IMR-90 (cell line): ENCODE data around the gene DGKG.

Experiments used
- CEBPB ChIP-seq: IDR thresholded peaks from 2 replicates; pipeline ENCODE4 v1.6.1; 2012; ENCODE audit warnings: low read depth, low read length, improper control_type of control experiment
- POLR2A ChIP-seq: IDR thresholded peaks from 2 replicates; pipeline ENCODE4 v1.6.1; 2012; ENCODE audit warnings: mild to moderate bottlenecking, low read depth, low read length
- TF ChIP-seq, protein P1 (sequence below): conservative IDR thresholded peaks from 2 replicates; pipeline ENCODE4 v1.5.1; 2012; ENCODE audit warnings: mild to moderate bottlenecking, low read depth, low read length, improper control_type of control experiment

DNA sequence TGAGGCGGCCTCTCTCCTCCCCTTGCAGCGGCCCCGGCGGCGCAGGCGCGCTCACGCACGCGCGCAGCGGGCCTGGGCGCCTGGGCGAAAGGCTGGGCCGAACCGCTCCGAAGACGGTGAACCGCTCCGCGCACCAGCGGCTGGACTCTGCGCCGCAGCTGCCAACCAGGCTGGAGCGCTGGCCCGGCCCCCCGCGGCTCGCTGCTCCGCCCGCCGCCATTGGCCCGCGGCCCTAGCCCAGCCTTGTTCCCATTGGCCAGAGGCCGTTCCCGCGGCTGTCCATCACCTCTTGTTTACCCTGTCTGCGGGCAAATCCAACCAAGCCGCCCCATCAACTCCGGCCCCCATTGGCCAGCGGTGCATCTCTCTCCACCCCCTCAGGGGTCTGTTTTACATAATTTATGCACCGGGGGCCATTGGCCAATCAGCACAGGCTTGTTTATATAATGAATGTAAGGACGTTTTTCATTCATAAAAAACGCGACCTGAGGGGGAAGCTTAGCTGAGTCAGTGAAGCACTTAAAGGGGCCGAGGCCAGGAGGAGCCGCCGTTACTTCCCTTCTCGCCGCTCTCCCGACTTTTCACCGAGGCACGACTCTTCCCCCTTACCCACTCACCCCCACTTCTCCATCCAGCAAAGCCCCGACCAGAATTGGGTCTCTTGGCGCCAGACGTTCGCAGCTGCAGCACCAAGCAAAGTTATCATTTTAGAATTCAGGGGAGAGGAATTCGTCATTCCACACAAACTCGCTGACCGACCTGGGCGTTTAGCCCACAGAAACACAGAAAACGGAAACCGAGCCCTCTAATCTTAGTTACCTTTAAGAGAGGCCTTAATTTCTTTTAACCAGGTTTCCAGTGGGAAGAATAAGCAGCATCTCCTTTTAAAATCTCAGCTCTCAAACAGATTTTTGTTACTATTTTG lies 252.8 kb downstream of the DGKG start, which contains the start of gene ETV5:
- TF ChIP-seq CEBPB = peak; percentile 77
- TF ChIP-seq, protein P1, sequence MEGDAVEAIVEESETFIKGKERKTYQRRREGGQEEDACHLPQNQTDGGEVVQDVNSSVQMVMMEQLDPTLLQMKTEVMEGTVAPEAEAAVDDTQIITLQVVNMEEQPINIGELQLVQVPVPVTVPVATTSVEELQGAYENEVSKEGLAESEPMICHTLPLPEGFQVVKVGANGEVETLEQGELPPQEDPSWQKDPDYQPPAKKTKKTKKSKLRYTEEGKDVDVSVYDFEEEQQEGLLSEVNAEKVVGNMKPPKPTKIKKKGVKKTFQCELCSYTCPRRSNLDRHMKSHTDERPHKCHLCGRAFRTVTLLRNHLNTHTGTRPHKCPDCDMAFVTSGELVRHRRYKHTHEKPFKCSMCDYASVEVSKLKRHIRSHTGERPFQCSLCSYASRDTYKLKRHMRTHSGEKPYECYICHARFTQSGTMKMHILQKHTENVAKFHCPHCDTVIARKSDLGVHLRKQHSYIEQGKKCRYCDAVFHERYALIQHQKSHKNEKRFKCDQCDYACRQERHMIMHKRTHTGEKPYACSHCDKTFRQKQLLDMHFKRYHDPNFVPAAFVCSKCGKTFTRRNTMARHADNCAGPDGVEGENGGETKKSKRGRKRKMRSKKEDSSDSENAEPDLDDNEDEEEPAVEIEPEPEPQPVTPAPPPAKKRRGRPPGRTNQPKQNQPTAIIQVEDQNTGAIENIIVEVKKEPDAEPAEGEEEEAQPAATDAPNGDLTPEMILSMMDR = 0 out of 2 replicates have a peak, but pooled peaks have one; percentile 1
- TF ChIP-seq POLR2A = peak; percentile 97
